ENCODE data around the gene NFATC1.
"Not testable (repeated sequence)": the region's sequence is repeated elsewhere in the genome, so short reads cannot be mapped to it uniquely, and the experiment has no call there.

NFATC1 gene

DNA sequence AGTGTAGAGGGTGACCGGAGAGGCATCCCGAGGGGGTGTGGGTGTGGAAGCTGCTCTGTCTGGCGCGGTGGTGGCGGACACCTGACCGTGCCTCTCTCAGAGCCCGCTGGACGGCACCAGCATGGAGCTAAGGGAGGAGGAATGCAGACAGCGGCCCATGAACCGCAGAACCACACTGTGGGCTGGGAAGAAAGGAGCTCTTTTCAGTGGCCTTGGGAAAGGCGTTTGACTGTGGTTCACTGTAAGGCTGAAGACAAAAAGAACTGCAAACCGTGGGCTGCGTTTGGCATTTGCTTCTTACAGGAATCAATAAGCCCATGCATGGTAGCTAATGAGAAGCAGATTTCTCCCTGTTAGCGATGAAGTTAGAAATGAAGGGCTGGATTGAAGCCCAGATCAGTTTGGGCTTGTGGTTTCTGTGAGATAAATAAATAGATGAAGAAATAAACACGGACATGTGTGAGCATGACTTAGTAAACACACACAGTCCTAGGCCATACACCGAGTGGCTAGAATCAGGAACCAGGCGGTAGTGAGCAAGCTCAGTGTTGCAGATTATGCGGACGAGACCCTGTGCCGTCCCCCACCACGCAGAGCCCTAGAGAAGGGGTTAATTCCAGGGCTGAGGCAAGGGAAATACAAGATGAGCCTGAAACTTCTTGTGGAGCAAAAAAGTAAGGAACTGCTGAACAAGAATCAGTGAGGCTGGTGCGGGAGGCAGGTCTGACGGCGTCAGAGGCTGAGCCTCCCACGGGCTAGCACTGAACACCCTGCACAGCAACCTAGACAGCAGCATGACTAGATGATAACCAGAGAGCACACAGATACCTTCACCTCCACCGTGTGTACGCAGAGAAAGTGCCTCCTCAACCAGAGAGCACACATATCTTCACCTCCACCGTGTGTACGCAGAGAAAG, 29.3 kb upstream of the NFATC1 start:
- Histone ChIP-seq H3K9ac (ENCODE audit: low read depth, low read length) (no peak overlapping the region), H3K27me3 (ENCODE audit: control insufficient read depth, insufficient read depth, low read length) (no peaks in the 10 kb centered on the region), H3K9me3 (ENCODE audit: control insufficient read depth, insufficient read depth, low read length) (no peaks in the 10 kb centered on the region), H3K4me1 (ENCODE audit: control insufficient read depth, insufficient read depth, low read length) (no peaks in the 10 kb centered on the region), H3K4me3 (ENCODE audit: low read depth, low read length) (no peak overlapping the region), H3K36me3 (ENCODE audit: control insufficient read depth, insufficient read depth, low read length) (no peaks in the 10 kb centered on the region)

GRCh38 chr18:79367480-79367879, 28.2 kb upstream of the NFATC1 start:
- H3K27me3 ChIP-seq (ENCODE audit: control insufficient read depth, insufficient read depth, low read length): no peaks in the 10 kb centered on the region
- H3K9me3 ChIP-seq (ENCODE audit: control insufficient read depth, insufficient read depth, low read length): no peaks in the 10 kb centered on the region
- H3K4me1 ChIP-seq (ENCODE audit: control insufficient read depth, insufficient read depth, low read length): no peaks in the 10 kb centered on the region
- no peaks in the 10 kb centered on the region for H3K36me3 ChIP-seq (ENCODE audit: control insufficient read depth, insufficient read depth, low read length)
- H3K9ac ChIP-seq (ENCODE audit: low read depth, low read length): no peak overlapping the region
- H3K4me3 ChIP-seq (ENCODE audit: low read depth, low read length): no peak overlapping the region

- Histone ChIP-seq H3K36me3 (ENCODE audit: control insufficient read depth, insufficient read depth, low read length) (no peaks in the 10 kb centered on the region), H3K9me3 (ENCODE audit: control insufficient read depth, insufficient read depth, low read length) (no peaks in the 10 kb centered on the region), H3K4me3 (ENCODE audit: low read depth, low read length) (no peak overlapping the region), H3K9ac (ENCODE audit: low read depth, low read length) (no peak overlapping the region), H3K27me3 (ENCODE audit: control insufficient read depth, insufficient read depth, low read length) (no peaks in the 10 kb centered on the region), H3K4me1 (ENCODE audit: control insufficient read depth, insufficient read depth, low read length) (no peaks in the 10 kb centered on the region)
Observed at GRCh38 chr18:79367989-79368388, 27.7 kb upstream of the NFATC1 start.

- no peaks in the 10 kb centered on the region for H3K27me3 ChIP-seq (ENCODE audit: control insufficient read depth, insufficient read depth, low read length)
- H3K9me3 ChIP-seq (ENCODE audit: control insufficient read depth, insufficient read depth, low read length): no peaks in the 10 kb centered on the region
- H3K36me3 ChIP-seq (ENCODE audit: control insufficient read depth, insufficient read depth, low read length): no peaks in the 10 kb centered on the region
- no peak overlapping the region for H3K4me3 ChIP-seq (ENCODE audit: low read depth, low read length)
- no peaks in the 10 kb centered on the region for H3K4me1 ChIP-seq (ENCODE audit: control insufficient read depth, insufficient read depth, low read length)
- no peak overlapping the region for H3K9ac ChIP-seq (ENCODE audit: low read depth, low read length)
Observed at GRCh38 chr18:79368681-79369080, 27.0 kb upstream of the NFATC1 start.

DNA sequence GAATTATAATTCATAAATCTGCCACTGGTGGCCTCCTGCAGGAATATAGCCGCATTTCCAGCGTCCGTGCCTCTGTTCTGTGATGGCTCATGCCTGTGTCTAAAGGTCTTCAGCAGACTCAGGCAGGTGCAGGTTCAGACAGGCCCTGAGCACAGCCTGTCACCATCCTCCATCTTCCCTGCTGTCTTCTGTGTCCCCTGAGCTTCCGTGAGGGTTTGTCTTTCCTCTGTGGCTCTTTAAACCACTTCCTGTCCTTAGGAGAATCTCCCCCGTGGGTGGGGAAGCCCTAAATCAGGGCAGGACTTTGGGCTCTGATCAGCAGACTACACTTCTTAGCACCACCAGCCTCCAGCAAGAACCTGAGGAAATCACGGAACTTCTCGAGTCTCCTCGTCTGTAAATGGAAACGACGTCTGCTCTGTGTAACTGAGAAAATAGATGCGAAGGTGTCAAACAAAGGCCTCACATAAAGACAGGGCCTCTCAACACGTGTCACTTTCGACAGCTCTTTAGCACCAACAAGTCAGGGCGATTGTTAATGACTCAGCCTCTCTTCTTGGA, 24.1 kb upstream of the NFATC1 start:
- Histone ChIP-seq H3K9ac (ENCODE audit: low read depth, low read length) (no peak overlapping the region), H3K4me1 (ENCODE audit: control insufficient read depth, insufficient read depth, low read length) (no peaks in the 10 kb centered on the region), H3K27me3 (ENCODE audit: control insufficient read depth, insufficient read depth, low read length) (no peaks in the 10 kb centered on the region), H3K9me3 (ENCODE audit: control insufficient read depth, insufficient read depth, low read length) (no peaks in the 10 kb centered on the region), H3K4me3 (ENCODE audit: low read depth, low read length) (no peak overlapping the region), H3K36me3 (ENCODE audit: control insufficient read depth, insufficient read depth, low read length) (no peaks in the 10 kb centered on the region)

DNA sequence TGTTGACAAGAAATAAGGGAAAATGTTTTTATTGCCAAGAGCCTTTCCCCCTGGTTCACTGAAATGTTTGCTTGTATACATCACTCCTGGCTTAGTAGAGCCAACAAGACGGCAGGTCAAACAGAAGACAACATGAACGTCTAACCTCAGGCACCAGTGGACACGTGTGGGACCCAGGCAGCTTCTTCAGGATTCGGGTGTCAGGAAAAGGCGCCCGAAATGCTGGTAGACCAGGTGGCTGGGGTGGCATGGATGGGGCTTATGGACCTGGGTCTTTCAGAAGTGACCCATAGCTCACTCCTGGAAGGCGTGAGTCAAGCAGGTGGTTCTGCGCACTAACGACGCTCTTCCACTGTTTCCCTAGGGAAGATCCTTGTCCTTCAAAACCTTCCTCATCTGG, 23.3 kb upstream of the NFATC1 start:
- no peaks in the 10 kb centered on the region for H3K36me3 ChIP-seq (ENCODE audit: control insufficient read depth, insufficient read depth, low read length)
- no peak overlapping the region for H3K9ac ChIP-seq (ENCODE audit: low read depth, low read length)
- H3K9me3 ChIP-seq (ENCODE audit: control insufficient read depth, insufficient read depth, low read length): no peaks in the 10 kb centered on the region
- no peaks in the 10 kb centered on the region for H3K27me3 ChIP-seq (ENCODE audit: control insufficient read depth, insufficient read depth, low read length)
- no peak overlapping the region for H3K4me3 ChIP-seq (ENCODE audit: low read depth, low read length)
- no peaks in the 10 kb centered on the region for H3K4me1 ChIP-seq (ENCODE audit: control insufficient read depth, insufficient read depth, low read length)

DNA sequence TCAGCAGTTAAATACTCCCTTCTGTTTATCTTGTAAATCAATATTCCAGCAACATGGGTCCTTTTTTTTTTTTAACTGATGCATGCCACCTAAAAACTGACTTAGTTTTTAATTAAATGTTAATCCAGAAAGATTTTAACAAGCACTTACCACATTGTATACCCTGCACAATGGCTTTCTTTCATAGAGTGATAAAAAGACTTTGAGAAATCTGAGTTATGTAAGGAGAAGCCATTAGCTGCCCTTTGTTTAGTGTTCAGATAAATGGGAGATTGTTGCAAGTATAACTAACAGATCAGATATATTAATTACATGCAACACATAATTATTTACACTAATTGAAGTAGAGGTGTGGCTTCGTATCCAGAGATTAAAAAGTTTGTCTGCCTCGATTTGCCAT, 22.7 kb upstream of the NFATC1 start:
- Histone ChIP-seq H3K9ac (ENCODE audit: low read depth, low read length) (no peak overlapping the region), H3K9me3 (ENCODE audit: control insufficient read depth, insufficient read depth, low read length) (no peaks in the 10 kb centered on the region), H3K4me1 (ENCODE audit: control insufficient read depth, insufficient read depth, low read length) (no peaks in the 10 kb centered on the region)

GRCh38 chr18:79373736-79374135, 22.0 kb upstream of the NFATC1 start:
- no peaks in the 10 kb centered on the region for H3K36me3 ChIP-seq (ENCODE audit: control insufficient read depth, insufficient read depth, low read length)
- no peaks in the 10 kb centered on the region for H3K27me3 ChIP-seq (ENCODE audit: control insufficient read depth, insufficient read depth, low read length)
- no peaks in the 10 kb centered on the region for H3K9me3 ChIP-seq (ENCODE audit: control insufficient read depth, insufficient read depth, low read length)

More for the DNA sequence above, 22.7 kb upstream of the NFATC1 start:
- H3K4me3 ChIP-seq (ENCODE audit: low read depth, low read length): no peak overlapping the region
- H3K36me3 ChIP-seq (ENCODE audit: control insufficient read depth, insufficient read depth, low read length): no peaks in the 10 kb centered on the region
- H3K27me3 ChIP-seq (ENCODE audit: control insufficient read depth, insufficient read depth, low read length): no peaks in the 10 kb centered on the region

DNA sequence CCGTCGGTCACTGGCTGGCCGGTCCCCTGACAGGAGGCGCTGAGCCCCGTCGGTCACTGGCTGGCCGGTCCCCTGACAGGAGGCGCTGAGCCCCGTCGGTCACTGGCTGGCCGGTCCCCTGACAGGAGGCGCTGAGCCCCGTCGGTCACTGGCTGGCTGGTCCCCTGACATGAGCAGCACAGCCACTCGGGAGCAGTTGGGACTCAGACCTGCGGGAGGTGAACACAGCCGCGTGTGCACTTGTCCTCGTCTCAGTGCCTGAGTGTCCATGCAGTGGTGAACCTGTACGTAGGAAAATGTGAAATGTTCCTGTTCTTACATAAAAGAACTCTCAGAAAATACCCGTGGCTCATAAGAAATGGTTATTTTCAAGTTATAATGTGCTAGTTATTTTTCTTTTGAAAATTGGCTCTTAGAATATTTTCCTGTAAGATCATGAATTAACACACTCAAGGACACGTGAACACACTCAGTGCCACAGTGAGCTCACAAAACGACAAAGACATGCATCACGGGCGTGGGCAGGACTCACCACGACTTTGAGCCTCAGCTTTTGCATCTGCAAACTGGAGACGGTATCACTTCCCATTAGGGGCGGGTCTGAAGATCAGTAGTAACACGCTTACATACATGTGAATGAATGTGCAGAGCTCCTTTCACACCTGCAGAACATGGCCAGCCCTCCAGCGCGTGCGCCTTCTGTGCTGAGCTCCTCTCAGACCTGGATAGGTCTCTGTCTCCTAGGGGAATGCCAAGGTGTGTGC, 21.1 kb upstream of the NFATC1 start:
- H3K4me3 ChIP-seq (ENCODE audit: low read depth, low read length): no peak overlapping the region
- H3K4me1 ChIP-seq (ENCODE audit: control insufficient read depth, insufficient read depth, low read length): no peaks in the 10 kb centered on the region
- no peaks in the 10 kb centered on the region for H3K27me3 ChIP-seq (ENCODE audit: control insufficient read depth, insufficient read depth, low read length)
- no peaks in the 10 kb centered on the region for H3K36me3 ChIP-seq (ENCODE audit: control insufficient read depth, insufficient read depth, low read length)
- no peaks in the 10 kb centered on the region for H3K9me3 ChIP-seq (ENCODE audit: control insufficient read depth, insufficient read depth, low read length)
- H3K9ac ChIP-seq (ENCODE audit: low read depth, low read length): no peak overlapping the region

More at GRCh38 chr18:79373736-79374135, 22.0 kb upstream of the NFATC1 start:
- Histone ChIP-seq H3K9ac (ENCODE audit: low read depth, low read length) (no peak overlapping the region), H3K4me1 (ENCODE audit: control insufficient read depth, insufficient read depth, low read length) (no peaks in the 10 kb centered on the region), H3K4me3 (ENCODE audit: low read depth, low read length) (no peak overlapping the region)

- H3K4me1 ChIP-seq (ENCODE audit: control insufficient read depth, insufficient read depth, low read length): no peaks in the 10 kb centered on the region
- H3K27me3 ChIP-seq (ENCODE audit: control insufficient read depth, insufficient read depth, low read length): no peaks in the 10 kb centered on the region
Observed at GRCh38 chr18:79375441-79376154, 20.1 kb upstream of the NFATC1 start.

GRCh38 chr18:79376661-79377060, 19.1 kb upstream of the NFATC1 start:
- not testable (repeated sequence) for H3K9ac ChIP-seq (ENCODE audit: low read depth, low read length); H3K4me3 ChIP-seq (ENCODE audit: low read depth, low read length); H3K36me3 ChIP-seq (ENCODE audit: control insufficient read depth, insufficient read depth, low read length); H3K9me3 ChIP-seq (ENCODE audit: control insufficient read depth, insufficient read depth, low read length); H3K4me1 ChIP-seq (ENCODE audit: control insufficient read depth, insufficient read depth, low read length); H3K27me3 ChIP-seq (ENCODE audit: control insufficient read depth, insufficient read depth, low read length)

More at GRCh38 chr18:79375441-79376154, 20.1 kb upstream of the NFATC1 start:
- Histone ChIP-seq H3K36me3 (ENCODE audit: control insufficient read depth, insufficient read depth, low read length) (no peaks in the 10 kb centered on the region), H3K9ac (ENCODE audit: low read depth, low read length) (no peak overlapping the region), H3K9me3 (ENCODE audit: control insufficient read depth, insufficient read depth, low read length) (no peaks in the 10 kb centered on the region), H3K4me3 (ENCODE audit: low read depth, low read length) (no peak overlapping the region)

Data from iPS-15b (cell line).